UCSD-AML1 (cell line): ENCODE results near the gene C6orf62.
"Not testable (repeated sequence)": the region's sequence is repeated elsewhere in the genome, so short reads cannot be mapped to it uniquely, and the experiment has no call there.

Experiments used
- DNase-seq: peaks from one replicate; lab custom pipeline; 2025; ENCODE audit not compliant: unreplicated experiment; lab: John Stamatoyannopoulos, UW

Gene C6orf62

DNA sequence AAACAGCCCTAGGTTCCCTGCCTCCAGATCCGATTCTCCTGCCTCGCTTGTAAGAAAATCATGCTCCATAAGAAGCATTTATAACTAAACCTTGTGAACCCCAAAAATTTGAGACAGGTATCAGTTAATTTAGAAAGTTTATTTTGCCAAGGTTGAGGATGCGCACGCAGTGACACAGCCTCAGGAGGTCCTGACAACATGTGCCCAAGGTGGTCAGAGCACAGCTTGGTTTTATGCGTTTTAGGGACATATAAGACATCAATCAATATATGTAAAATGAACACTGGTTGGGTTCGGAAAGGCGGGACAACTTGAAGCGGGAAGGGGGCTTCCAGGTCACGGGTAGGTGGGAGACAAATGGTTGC lies 50.0 kb downstream of the C6orf62 start:
- DNase-seq: no peak

DNA sequence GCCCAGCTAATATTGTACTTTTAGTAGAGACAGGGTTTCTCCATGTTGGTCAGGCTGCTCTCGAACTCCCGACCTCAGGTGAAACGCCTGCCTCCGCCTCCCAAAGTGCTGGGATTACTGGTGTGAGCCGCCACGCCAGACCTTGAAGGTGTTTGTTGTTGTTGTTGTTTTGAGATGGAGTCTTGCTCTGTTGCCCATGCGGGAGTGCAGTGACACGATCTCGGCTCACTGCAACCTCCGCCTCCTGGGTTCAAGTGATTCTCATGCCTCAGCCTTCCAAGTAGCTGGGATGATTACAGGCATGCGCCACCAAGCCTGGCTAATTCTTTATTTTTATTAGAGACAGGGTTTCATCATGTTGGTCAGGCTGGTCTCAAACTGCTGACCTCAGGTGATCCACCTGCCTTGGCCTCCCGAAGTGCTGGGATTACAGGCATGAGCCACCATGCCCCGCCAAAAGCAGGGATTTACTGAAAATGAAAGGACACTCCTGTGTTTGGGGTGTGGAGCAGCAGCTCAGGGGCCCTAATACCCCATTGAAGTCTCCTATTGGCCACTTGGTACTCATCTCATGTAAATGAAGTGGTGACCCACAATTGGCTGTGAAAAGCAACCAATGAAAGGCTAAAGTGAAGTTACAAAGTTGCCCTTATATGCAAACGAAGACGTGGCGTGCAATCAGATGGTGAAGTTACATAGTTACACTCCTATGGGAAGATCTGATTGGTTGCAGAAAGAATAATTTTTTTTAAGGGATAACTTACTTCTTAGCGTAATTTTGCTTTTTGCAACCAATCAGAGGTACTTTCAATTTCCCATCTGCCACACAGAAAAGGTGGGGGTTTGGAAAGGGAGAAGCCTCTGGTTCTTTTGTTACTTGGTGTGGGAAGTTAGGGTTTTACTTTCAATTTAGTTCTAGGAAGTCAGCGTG lies 50.6 kb downstream of the C6orf62 start:
- DNase-seq: not testable (repeated sequence)

DNA sequence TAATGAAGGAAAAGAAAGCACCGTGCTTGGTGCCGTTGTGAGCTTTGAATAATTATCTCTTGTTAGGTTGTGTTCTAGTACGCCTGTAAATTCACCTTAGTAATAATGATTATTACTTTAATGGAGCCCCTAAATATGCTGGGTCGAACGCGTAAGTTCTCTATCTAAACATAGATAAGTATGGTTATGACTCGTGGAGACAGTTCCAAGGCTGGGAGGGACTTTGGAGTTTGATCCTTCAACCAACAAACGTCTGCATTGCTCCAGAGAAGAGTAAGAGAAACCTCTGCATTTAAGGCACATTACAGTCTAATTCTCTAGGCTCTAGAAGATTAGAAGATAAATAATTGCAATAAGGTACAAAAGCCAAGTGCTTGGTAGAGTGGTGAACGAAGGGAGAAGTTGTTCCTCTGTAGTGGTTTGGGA lies 51.6 kb downstream of the C6orf62 start:
- no peak for DNase-seq

DNA sequence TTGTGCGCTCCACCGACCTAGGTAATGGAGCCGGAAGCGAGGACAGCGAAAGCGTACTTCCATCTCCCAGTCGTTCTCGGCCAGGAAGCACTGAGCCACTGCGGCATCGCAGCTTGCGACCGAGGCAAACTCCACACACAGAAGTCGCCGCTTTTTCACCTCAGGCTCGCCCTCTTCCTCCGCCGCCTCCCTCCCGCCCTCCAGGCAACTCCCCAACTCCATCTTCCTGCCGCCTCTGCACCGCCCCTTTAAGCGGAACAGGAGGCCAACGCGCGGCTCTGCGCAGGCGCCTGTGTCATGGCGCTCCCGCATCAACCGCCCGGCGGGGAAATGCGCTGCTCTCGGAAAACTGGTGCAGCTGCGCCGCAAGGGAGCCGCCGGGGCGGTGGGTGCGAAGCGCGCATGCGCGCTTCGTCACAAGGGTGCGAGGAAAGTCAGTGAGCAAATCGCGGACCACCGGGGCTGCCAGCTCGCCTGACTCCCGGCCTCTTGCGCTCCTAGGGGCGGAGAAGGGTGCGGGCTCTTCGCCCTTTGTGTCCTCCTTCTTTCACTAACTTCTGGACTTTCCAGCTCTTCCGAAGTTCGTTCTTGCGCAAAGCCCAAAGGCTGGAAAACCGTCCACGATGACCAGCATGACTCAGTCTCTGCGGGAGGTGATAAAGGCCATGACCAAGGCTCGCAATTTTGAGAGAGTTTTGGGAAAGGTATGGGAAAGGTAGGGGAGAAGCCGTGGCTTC lies 52.1 kb downstream of the C6orf62 start, which contains the start of the genes ACOT13 and TDP2:
Gene ACOT13 (plus strand): TSS at position 437 of the 737 bp plus-strand sequence. CDS start 187 bp downstream, at position 624.
Gene TDP2 (minus strand): TSS at position 259 of the 737 bp plus-strand sequence. CDS start 37 bp downstream, at position 222.
- peak; percentile 99 for DNase-seq

- no peak for DNase-seq
These were observed 52.8 kb downstream of the C6orf62 start for GRCh38 chr6:24666097-24666640.

DNA sequence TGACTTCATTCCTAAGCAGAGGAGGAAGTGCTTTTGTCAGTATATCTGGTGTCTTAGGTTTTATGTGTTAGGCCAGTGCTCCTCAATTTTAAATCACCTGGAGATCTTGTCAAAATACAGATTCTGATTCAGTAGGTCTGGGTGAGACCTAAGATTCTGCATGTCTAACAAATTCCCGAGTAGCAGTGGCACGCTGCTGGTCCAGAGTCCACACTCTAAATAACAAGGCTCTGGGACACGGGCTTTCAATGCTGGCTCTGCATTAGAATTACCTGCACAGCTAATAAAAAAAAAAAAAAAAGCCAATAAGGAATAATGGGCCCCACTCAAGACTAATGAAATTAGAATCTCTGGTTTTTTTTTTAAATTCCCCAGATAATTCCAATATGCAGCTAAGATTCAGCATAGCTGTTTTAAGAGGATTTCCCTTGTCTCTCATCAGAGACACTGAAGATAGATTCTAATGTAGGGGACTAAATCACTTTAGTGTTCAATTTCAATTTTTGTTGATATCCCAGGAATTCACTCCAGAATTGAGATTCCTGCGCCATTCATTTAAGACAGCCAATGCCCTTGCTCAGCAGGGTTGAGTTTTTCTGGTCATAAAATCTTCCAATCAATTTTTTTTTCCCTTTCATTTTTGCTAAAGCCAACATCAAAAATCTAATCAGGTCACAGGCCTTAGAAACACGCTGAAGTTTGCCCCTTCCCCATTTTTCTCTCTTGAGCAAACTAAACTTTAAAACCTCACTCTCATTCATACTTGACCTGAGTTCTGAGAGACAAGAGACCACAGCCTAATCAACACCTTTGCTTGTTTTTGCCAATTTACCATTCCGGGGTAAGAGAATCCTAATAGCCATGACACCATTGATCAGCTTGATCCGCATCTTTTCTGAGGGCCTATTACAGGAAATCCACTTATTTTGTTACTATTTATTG lies 54.6 kb downstream of the C6orf62 start:
- DNase-seq: no peak

GRCh38 chr6:24663189-24663588 lies 55.8 kb downstream of the C6orf62 start:
- DNase-seq: no peak

- no peak for DNase-seq
These were observed 56.7 kb downstream of the C6orf62 start for GRCh38 chr6:24662236-24662635.

DNA sequence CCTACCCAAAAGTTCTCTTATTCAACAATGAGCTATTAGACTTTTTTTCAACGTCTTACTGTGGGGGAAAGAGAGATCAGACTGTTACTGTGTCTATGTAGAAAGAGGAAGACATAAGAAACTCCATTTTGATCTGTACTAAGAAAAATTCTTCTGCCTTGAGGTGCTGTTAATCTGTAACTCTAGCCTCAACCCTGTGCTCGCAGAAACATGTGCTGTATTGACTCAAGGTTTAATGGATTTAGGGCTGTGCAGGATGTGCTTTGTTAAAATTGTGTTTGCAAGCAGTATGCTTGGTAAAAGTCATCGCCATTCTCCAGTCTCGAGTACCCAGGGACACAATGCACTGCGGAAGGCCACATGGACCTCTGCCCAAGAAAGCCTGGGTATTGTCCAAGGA lies 57.2 kb downstream of the C6orf62 start:
- DNase-seq: not testable (repeated sequence)

GRCh38 chr6:24660105-24660504 lies 58.8 kb downstream of the C6orf62 start:
- no peak for DNase-seq

DNA sequence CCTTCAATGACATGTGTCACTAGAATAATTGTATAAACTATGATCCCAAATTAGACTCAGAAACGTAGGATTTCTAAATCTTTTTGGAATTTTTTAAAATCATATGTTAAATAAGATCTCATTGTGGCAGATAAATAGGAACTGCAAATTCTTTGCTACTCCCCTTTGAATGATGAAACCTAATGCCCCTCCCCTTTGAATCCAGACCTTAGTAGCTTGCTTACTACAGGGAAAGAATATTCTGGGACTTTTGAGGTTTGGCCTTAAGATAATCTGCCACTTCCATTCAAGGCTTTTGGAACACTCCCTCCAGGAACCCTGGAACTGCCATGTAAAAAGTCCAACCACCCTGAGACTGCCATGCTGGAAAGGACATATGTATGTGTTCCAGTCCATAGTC lies 59.4 kb downstream of the C6orf62 start:
- no peak for DNase-seq

DNA sequence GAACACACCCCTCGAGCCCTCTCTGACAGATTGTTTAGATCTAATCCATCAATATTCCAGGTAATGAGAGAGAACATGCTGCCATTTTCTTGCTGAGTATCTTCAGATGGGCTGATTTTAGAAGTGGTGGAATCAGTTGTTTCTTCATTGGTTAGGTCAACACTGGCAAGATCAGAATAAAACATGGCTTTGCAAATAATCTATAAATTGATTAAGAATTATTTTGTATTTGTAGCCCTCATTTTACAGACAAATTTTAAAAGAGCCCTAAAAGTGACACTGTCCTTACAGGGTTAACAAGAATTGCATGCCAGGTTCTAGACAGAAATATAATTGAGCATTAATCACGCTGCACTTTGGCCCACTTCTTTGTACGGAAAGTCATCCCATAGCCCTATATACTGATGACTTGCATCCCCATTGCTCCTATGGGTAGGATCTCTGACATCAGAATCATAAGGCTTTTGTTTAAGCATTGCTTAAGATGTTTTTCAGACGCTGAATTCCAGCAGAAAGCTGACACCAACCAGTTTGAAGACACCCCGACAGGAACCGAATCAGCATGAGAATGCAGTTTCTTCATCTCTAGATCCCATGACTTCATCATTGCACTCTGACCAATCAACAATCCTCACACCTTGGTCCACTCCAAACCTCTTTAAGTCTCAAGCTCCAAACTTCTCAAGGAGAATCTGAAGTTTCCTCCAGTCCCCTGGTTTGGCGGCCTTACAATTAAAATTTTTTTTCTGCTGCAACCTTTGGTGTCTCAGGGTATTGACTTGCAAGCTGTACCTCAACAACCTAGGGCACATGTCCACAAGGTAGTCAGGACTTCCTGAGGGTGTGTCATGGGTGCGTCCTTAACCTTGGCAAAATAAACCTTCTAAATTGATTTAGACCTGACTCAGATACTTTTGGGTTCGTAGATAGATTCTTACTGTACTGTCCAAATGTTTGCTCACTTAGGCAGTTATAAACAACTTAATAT lies 60.1 kb downstream of the C6orf62 start:
- DNase-seq: no peak

DNA sequence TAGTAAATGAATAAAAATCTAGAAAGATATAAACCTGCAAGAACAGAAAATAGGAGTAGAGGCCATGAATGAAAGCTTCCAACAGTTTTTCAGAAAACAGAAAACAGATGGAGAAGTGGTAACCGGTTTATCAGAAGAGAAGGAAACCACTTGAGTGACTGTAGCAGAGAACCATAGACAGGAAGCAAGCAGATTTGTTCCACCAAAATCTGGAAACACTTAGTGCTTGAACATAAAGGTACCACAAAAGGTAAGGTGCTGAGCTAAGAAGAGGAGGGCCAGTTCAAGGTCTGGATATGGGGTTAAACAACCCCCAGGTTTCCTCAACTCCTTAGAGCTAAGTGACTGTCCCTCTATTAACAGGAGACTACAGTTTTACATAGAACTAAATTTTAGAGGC lies 63.7 kb downstream of the C6orf62 start:
- DNase-seq: no peak
